ENCODE results near the gene MICALL2. TPM values are rescaled to one million over a fixed set of nuclear protein-coding genes. Genes with fewer than 3 reads are reported as not detected.

Gene MICALL2
- total RNA-seq, 1 experiment from 2014 or later = not detected

DNA sequence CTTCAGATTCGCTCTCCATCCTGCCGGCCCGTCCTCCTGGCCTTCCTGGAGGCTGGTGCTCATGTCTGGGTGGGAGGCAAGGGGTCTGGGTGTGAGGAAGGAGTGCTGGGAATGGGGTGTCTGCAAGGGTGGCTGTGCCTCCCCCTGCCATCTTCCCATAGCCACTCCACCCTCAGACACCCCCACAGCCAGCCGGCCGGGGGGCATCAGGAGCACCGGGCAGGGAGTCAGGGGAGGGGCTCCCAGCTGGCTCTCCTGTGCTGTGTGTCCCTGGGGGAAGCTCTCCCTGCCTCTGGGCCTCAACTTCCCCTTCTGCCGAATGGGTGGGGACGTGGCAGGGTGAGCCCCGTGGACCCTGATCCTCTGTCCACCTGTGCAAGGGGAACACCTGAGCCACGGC, 18.6 kb downstream of the MICALL2 start:
- no peaks in the 10 kb centered on the region for H3K79me2 ChIP-seq (ENCODE audit: low read length)
- no peaks in the 10 kb centered on the region for H3K27me3 ChIP-seq (ENCODE audit: low read length)
- no peak overlapping the region for H3K4me2 ChIP-seq (ENCODE audit: low read depth, low read length, poor library complexity, severe bottlenecking)
- H3K4me3 ChIP-seq (ENCODE audit: low read length) = no peak overlapping the region
- no peaks in the 10 kb centered on the region for H3K9me2 ChIP-seq (replicated peaks; ENCODE audit: insufficient read depth, low read length)
- H3K9ac ChIP-seq (ENCODE audit: low read length) = no peak overlapping the region
- H3K36me3 ChIP-seq (ENCODE audit: insufficient read depth, low read length) = no peaks in the 10 kb centered on the region
- H3K4me1 ChIP-seq (ENCODE audit: low read length) = no peaks in the 10 kb centered on the region
- no peaks in the 10 kb centered on the region for H3K9me3 ChIP-seq (ENCODE audit: low read length)
- H3K27ac ChIP-seq (ENCODE audit: low read length) = no peak overlapping the region
- no peak overlapping the region for H2AFZ ChIP-seq (ENCODE audit: low read length)
- H4K20me1 ChIP-seq (ENCODE audit: insufficient read depth, low read depth, low read length) = no peaks in the 10 kb centered on the region
- no peak for DNase-seq

DNA sequence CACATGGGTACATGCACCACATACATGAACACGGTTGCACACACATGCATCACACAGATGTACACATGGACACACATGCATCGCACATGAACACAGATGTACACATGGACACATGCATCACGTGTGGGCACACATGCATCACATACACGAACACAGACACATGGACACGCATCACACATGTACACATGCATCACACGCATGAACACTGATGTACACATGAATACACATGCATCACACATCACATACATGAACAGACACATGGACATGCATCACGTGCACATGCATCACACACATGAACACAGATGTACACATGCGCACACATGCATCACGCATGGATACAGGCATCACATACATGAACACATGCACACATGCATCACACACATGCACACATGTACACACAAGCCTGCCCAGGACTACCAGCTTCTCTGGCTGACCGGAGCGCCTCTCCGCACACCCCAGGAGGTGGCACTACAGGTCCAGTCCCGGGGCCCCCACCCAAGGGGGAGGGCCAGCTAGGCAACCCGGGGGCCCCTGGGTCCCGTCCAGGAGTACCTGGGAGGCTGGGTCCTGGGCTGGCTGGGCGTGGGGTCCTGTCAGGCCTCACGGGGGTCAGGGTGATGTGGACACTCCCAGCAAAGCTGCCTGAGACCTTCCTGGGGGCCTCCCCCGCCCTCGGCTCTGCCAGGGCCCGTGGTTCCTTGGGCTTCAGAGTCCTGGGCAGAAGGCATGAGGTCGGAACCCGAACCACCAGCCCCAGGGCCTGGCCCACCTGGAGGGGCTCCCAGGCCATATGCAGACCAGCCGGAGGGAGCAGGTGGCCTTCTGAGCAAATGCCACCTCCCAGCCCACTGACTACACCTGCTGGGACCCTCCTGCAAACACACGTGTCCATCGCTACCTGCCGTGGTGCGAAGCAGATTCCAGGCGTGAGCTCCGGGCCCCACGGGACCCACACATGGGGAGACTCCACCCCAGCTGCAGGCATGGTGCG, 19.6 kb downstream of the MICALL2 start:
- Histone ChIP-seq H3K4me2 (ENCODE audit: low read depth, low read length, poor library complexity, severe bottlenecking) (no peak overlapping the region), H2AFZ (ENCODE audit: low read length) (no peak overlapping the region), H3K79me2 (ENCODE audit: low read length) (no peaks in the 10 kb centered on the region)

DNA sequence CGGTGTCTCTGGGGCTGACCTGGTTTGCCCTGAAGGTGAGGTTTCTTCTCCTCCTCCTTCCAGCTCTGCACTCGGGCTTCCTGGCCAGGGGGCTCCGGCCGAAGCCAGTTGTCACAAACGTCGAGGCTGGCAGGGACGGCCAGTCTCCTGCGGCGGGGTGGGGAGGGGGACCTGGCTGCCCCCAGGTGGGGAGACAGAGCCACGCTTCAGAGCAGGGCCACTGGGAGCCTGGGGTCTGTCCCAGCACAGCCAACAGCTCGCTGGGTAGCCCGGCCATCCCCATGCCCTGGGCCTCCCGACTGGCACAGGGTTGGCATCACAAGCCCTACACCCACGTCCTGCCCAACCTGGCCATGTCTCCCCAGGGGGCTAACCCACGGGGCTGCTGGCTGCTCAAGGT, 20.4 kb downstream of the MICALL2 start:
- no peaks in the 10 kb centered on the region for H3K9me2 ChIP-seq (replicated peaks; ENCODE audit: insufficient read depth, low read length)

More for the DNA sequence above, 19.6 kb downstream of the MICALL2 start:
- H3K9me2 ChIP-seq (replicated peaks; ENCODE audit: insufficient read depth, low read length) = no peaks in the 10 kb centered on the region
- no peak overlapping the region for H3K4me3 ChIP-seq (ENCODE audit: low read length)
- H3K9me3 ChIP-seq (ENCODE audit: low read length) = no peaks in the 10 kb centered on the region
- DNase-seq = no peak
- H3K9ac ChIP-seq (ENCODE audit: low read length) = no peak overlapping the region
- no peak overlapping the region for H3K27ac ChIP-seq (ENCODE audit: low read length)
- H3K27me3 ChIP-seq (ENCODE audit: low read length) = no peaks in the 10 kb centered on the region
- no peaks in the 10 kb centered on the region for H4K20me1 ChIP-seq (ENCODE audit: insufficient read depth, low read depth, low read length)
- no peaks in the 10 kb centered on the region for H3K36me3 ChIP-seq (ENCODE audit: insufficient read depth, low read length)
- no peaks in the 10 kb centered on the region for H3K4me1 ChIP-seq (ENCODE audit: low read length)

DNA sequence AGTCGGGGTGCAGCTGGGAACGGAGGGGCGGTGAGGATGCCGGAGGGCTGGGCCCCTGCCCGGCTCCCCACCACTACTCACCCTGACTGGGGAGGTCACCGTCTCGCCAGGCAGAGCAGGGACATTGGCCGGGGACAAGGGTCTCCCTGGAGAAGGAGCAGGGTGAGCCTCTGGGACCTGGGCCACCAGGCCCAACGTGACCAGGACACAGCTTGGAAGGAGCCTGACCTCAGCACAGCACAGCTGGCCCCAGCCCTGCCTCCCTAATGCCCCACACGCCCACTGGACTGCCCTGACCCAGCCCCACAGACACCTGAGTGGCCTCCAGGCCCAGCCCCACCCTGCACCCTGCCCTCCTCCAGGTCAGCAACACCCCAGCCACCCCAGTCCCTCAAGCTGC, 21.1 kb downstream of the MICALL2 start:
- Histone ChIP-seq H4K20me1 (ENCODE audit: insufficient read depth, low read depth, low read length) (no peaks in the 10 kb centered on the region), H3K27me3 (ENCODE audit: low read length) (no peaks in the 10 kb centered on the region), H3K79me2 (ENCODE audit: low read length) (no peaks in the 10 kb centered on the region), H3K9me2 (replicated peaks; ENCODE audit: insufficient read depth, low read length) (no peaks in the 10 kb centered on the region), H3K4me3 (ENCODE audit: low read length) (no peak overlapping the region), H3K4me1 (ENCODE audit: low read length) (no peaks in the 10 kb centered on the region), H3K27ac (ENCODE audit: low read length) (no peak overlapping the region), H3K9ac (ENCODE audit: low read length) (no peak overlapping the region), H2AFZ (ENCODE audit: low read length) (no peak overlapping the region), H3K9me3 (ENCODE audit: low read length) (no peaks in the 10 kb centered on the region), H3K36me3 (ENCODE audit: insufficient read depth, low read length) (no peaks in the 10 kb centered on the region), H3K4me2 (ENCODE audit: low read depth, low read length, poor library complexity, severe bottlenecking) (no peak overlapping the region)
- DNase-seq = no peak

More for the DNA sequence above, 20.4 kb downstream of the MICALL2 start:
- Histone ChIP-seq H3K79me2 (ENCODE audit: low read length) (no peaks in the 10 kb centered on the region), H3K4me1 (ENCODE audit: low read length) (no peaks in the 10 kb centered on the region), H3K9ac (ENCODE audit: low read length) (no peak overlapping the region), H4K20me1 (ENCODE audit: insufficient read depth, low read depth, low read length) (no peaks in the 10 kb centered on the region), H3K9me3 (ENCODE audit: low read length) (no peaks in the 10 kb centered on the region), H2AFZ (ENCODE audit: low read length) (no peak overlapping the region), H3K4me3 (ENCODE audit: low read length) (no peak overlapping the region), H3K27me3 (ENCODE audit: low read length) (no peaks in the 10 kb centered on the region), H3K27ac (ENCODE audit: low read length) (no peak overlapping the region), H3K36me3 (ENCODE audit: insufficient read depth, low read length) (no peaks in the 10 kb centered on the region), H3K4me2 (ENCODE audit: low read depth, low read length, poor library complexity, severe bottlenecking) (no peak overlapping the region)
- no peak for DNase-seq

DNA sequence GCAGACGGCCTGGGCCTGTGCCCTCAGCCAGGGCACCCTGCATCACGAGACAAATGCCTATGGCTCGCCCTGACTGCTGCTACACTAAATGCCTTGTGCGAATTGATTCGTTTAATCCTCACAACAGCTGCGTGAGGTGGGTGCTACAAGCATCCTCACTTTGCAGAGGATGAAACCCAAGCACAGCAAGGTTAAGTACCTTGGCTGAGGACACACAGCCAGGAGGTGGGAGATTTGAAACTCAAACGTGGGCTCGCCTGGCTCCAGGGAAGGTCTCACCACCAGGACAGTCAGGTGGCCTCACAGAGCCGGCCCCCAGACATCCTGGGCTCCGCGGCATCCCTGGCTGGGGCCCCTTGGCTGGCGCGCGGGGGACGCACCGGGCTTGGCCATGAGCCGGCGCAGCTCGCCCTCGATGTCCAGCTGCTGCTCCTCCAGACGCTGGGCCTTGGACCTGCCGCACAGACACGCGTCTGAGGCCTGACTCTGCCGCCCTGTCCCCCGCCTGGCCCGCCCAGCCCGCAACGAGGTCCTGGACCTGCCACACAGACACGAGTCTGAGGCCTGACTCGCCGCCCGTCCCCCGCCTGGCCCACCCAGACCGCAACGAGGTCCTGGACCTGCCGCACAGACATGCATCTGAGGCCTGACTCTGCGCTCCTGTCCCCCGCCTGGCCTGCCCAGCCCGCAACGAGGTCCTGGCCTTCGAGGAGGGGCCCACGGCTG, 22.0 kb downstream of the MICALL2 start:
- no peaks in the 10 kb centered on the region for H4K20me1 ChIP-seq (ENCODE audit: insufficient read depth, low read depth, low read length)
- H2AFZ ChIP-seq (ENCODE audit: low read length) = no peak overlapping the region
- no peak overlapping the region for H3K27ac ChIP-seq (ENCODE audit: low read length)
- no peaks in the 10 kb centered on the region for H3K79me2 ChIP-seq (ENCODE audit: low read length)
- H3K27me3 ChIP-seq (ENCODE audit: low read length) = no peaks in the 10 kb centered on the region
- no peaks in the 10 kb centered on the region for H3K9me2 ChIP-seq (replicated peaks; ENCODE audit: insufficient read depth, low read length)
- H3K9me3 ChIP-seq (ENCODE audit: low read length) = no peaks in the 10 kb centered on the region
- H3K4me1 ChIP-seq (ENCODE audit: low read length) = no peaks in the 10 kb centered on the region
- H3K36me3 ChIP-seq (ENCODE audit: insufficient read depth, low read length) = no peaks in the 10 kb centered on the region
- no peak overlapping the region for H3K9ac ChIP-seq (ENCODE audit: low read length)
- no peak overlapping the region for H3K4me2 ChIP-seq (ENCODE audit: low read depth, low read length, poor library complexity, severe bottlenecking)
- no peak overlapping the region for H3K4me3 ChIP-seq (ENCODE audit: low read length)
- DNase-seq = no peak

DNA sequence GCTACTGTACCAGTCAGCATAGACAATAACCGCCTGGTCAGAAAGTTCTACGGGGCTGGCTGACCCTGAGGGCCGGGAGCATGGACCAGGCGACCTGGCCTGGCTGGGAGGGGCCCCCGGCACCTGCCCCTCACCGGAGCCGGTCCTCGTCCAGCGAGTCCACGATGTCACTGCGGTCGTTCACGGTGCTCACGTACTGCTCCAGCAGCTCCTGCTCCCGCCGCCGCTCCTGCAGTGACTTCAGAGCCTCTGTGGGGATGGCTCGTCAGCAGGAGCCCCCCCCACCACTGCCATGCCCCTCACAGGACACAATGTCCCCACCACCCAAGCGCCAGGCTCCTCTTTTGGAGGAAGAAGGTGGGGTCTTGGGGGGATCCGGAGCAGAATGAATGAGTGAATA, 22.7 kb downstream of the MICALL2 start:
- no peaks in the 10 kb centered on the region for H3K9me3 ChIP-seq (ENCODE audit: low read length)
- no peak for DNase-seq

DNA sequence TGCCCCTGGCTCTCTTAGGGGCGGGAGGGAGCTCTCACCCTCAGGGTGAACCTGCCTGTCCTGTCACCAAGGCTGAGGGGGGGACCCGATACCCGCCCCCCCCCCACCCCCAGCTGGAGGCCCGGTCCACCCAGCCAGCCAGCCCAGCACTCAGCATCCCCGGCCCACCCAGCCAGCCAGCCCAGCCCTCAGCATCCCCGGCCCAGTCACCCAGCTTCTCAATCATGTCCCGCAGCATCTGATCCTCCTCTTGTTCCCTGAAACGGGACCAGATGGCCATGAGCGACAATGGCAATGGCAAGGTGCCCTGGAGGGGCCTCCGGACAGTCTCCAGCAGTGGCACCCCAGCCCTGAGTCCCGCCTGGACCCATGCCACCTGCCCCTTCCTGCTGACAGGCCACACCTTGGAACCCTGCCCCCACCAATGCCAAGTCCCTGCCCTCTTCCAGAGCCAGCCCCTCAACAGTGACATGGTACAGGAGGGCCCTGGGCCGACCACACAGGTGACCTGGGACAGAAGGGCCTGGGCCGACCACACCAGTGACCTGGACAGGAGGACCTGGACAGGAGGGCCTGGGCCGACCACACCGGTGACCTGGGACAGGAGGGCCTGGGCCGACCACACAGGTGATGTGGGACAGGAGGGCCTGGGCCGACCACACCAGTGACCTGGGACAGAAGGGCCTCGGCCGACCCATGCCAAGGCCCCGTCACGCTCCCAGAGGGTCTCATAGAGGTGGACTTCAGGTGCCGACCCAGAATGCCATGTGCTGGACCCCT, 24.2 kb downstream of the MICALL2 start:
- no peak overlapping the region for H3K27ac ChIP-seq (ENCODE audit: low read length)
- H4K20me1 ChIP-seq (ENCODE audit: insufficient read depth, low read depth, low read length) = no peaks in the 10 kb centered on the region
- no peak overlapping the region for H2AFZ ChIP-seq (ENCODE audit: low read length)
- H3K27me3 ChIP-seq (ENCODE audit: low read length) = no peaks in the 10 kb centered on the region
- no peaks in the 10 kb centered on the region for H3K79me2 ChIP-seq (ENCODE audit: low read length)
- no peaks in the 10 kb centered on the region for H3K36me3 ChIP-seq (ENCODE audit: insufficient read depth, low read length)
- no peak overlapping the region for H3K9ac ChIP-seq (ENCODE audit: low read length)
- H3K4me2 ChIP-seq (ENCODE audit: low read depth, low read length, poor library complexity, severe bottlenecking) = no peak overlapping the region
- DNase-seq = no peak
- no peaks in the 10 kb centered on the region for H3K9me3 ChIP-seq (ENCODE audit: low read length)
- H3K9me2 ChIP-seq (replicated peaks; ENCODE audit: insufficient read depth, low read length) = no peaks in the 10 kb centered on the region
- H3K4me1 ChIP-seq (ENCODE audit: low read length) = no peaks in the 10 kb centered on the region
- no peak overlapping the region for H3K4me3 ChIP-seq (ENCODE audit: low read length)

More for the DNA sequence above, 22.7 kb downstream of the MICALL2 start:
- no peak overlapping the region for H3K4me2 ChIP-seq (ENCODE audit: low read depth, low read length, poor library complexity, severe bottlenecking)
- no peaks in the 10 kb centered on the region for H3K36me3 ChIP-seq (ENCODE audit: insufficient read depth, low read length)
- no peak overlapping the region for H3K9ac ChIP-seq (ENCODE audit: low read length)
- H3K27me3 ChIP-seq (ENCODE audit: low read length) = no peaks in the 10 kb centered on the region
- H2AFZ ChIP-seq (ENCODE audit: low read length) = no peak overlapping the region
- H3K27ac ChIP-seq (ENCODE audit: low read length) = no peak overlapping the region
- H3K79me2 ChIP-seq (ENCODE audit: low read length) = no peaks in the 10 kb centered on the region
- H4K20me1 ChIP-seq (ENCODE audit: insufficient read depth, low read depth, low read length) = no peaks in the 10 kb centered on the region
- no peaks in the 10 kb centered on the region for H3K4me1 ChIP-seq (ENCODE audit: low read length)
- H3K9me2 ChIP-seq (replicated peaks; ENCODE audit: insufficient read depth, low read length) = no peaks in the 10 kb centered on the region
- H3K4me3 ChIP-seq (ENCODE audit: low read length) = no peak overlapping the region

Measured in Karpas-422 (cell line).